Tibial artery (tissue), 4 donors: ENCODE measurements around the gene LACRT.

Experiments
- DNase-seq, 2 donors: peaks; one replicate each; pipeline ENCODE4 v3.0.0-alpha.2; 2019
- H3K27ac ChIP-seq, 2 donors: fragments of 200-600 bp; sonication (generic) in 1 of 2; 1 replicate in 1 of 2; 2 replicates in 1 of 2; pipeline ENCODE4 v1.5.1; 2018 to 2019; ENCODE audit warnings: mild to moderate bottlenecking in 1 of 2
- H3K27me3 ChIP-seq, 2 donors: fragments of 200-600 bp; sonication (generic) in 1 of 2; one replicate each; pipeline versions ENCODE4 v1.5.1 to v1.6.0; 2016 to 2019
- H3K36me3 ChIP-seq, 3 donors: fragments of 200-600 bp; sonication (generic) in 2 of 3; one replicate each; pipeline ENCODE4 v1.5.1; 2016 to 2019; ENCODE audit warnings: mild to moderate bottlenecking in 2 of 3
- H3K4me1 ChIP-seq, 4 donors: fragments of 200-600 bp; sonication (generic) in 2 of 4; 1 replicate in 3 of 4; 2 replicates in 1 of 4; pipeline ENCODE4 v1.5.1; 2016 to 2019
- H3K4me3 ChIP-seq, 2 donors: fragments of 200-600 bp; sonication (generic) in 1 of 2; 1 replicate in 1 of 2; 2 replicates in 1 of 2; pipeline ENCODE4 v1.5.1; 2018 to 2019; ENCODE audit warnings: mild to moderate bottlenecking in 2 of 2
- H3K9me3 ChIP-seq, 3 donors: fragments of 200-600 bp; sonication (generic) in 1 of 3; one replicate each; pipeline ENCODE4 v1.5.1; 2016 to 2019
- intact Hi-C: fragments of 100-400 bp; cut with DNase I; formaldehyde crosslinking; loops from one replicate; pipeline ENCODE4 v1.15.0; 2023; ENCODE audit warnings: low total_unique reads
- TF ChIP-seq, protein P1 (sequence below), 2 experiments: fragments of 200-600 bp in 1 of 2; fragments of 450-650 bp in 1 of 2; IDR thresholded peaks; one replicate each; pipeline ENCODE4 v1.5.1; 2017 to 2019; ENCODE audit warnings: antibody characterized with exemption in 2 of 2, mild to moderate bottlenecking in 1 of 2, moderate library complexity in 1 of 2

LACRT gene

GRCh38 chr12:54625598-54625997 lies 9.1 kb downstream of the LACRT start:
- intact Hi-C loops, result no loop called here
- Histone ChIP-seq H3K9me3 (no peaks in the 10 kb centered on the region), H3K27me3 (peaks cover 0 to 11% of the 10 kb centered on the region in 2 donors), H3K4me3 (no peak overlapping the region), H3K4me1 (no peaks in the 10 kb centered on the region), H3K27ac (no peak overlapping the region), H3K36me3 (no peaks in the 10 kb centered on the region)
- no peak for DNase-seq
- TF ChIP-seq, protein P1, sequence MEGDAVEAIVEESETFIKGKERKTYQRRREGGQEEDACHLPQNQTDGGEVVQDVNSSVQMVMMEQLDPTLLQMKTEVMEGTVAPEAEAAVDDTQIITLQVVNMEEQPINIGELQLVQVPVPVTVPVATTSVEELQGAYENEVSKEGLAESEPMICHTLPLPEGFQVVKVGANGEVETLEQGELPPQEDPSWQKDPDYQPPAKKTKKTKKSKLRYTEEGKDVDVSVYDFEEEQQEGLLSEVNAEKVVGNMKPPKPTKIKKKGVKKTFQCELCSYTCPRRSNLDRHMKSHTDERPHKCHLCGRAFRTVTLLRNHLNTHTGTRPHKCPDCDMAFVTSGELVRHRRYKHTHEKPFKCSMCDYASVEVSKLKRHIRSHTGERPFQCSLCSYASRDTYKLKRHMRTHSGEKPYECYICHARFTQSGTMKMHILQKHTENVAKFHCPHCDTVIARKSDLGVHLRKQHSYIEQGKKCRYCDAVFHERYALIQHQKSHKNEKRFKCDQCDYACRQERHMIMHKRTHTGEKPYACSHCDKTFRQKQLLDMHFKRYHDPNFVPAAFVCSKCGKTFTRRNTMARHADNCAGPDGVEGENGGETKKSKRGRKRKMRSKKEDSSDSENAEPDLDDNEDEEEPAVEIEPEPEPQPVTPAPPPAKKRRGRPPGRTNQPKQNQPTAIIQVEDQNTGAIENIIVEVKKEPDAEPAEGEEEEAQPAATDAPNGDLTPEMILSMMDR (IDR thresholded peaks at IDR 0.05), result no peak

DNA sequence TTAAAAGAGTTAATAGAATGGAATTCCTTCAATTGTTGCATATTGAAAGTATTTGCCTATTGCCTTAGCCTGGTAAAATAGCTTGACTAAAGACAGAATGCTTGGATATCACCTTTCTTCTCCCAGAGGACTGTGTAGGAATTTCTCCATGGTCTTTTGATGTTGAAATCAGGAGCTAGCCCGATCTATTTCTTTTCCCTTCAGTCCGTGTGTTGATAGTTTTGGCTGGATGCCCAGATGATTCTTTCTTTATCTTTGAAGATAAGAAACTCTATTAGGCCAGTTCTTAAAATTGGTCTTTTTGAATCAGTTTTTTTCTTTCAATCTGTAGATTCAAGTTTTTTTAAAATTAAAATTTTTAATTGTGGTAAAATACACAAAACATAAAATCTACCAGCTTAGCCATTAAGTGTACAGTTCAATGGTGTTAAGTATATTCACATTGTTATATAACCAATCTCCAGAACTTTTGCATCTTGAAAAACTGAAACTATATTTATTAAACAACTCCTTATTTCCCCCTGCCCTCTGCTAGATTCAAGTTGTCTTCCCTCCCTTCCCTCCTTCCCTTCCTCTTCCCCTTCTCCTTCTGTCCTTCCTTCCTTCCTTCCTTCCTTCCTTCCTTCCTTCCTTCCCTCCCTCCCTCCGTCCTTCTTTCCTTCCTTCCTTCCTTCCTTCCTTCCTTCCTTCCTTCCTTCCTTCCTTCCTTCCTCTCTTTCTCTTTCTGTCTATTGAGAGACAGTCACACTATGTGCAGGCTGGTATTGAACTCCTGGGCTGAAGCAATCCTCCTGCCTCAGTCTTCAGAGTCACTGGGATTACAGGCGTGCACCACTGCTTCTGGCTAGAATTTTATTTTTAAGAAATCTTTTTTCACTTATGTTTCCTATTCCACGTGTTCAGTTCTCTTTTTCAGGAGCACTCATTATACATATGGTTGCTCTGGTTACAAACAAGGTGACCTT lies 10.1 kb downstream of the LACRT start:
- no peak for DNase-seq
- Histone ChIP-seq H3K27me3 (peaks cover 0 to 11% of the 10 kb centered on the region in 2 donors), H3K36me3 (no peaks in the 10 kb centered on the region), H3K9me3 (no peaks in the 10 kb centered on the region), H3K4me1 (no peaks in the 10 kb centered on the region), H3K4me3 (no peak overlapping the region), H3K27ac (no peak overlapping the region)
- intact Hi-C loops, result no loop called here
- TF ChIP-seq, protein P1 (IDR thresholded peaks at IDR 0.05), result no peak

DNA sequence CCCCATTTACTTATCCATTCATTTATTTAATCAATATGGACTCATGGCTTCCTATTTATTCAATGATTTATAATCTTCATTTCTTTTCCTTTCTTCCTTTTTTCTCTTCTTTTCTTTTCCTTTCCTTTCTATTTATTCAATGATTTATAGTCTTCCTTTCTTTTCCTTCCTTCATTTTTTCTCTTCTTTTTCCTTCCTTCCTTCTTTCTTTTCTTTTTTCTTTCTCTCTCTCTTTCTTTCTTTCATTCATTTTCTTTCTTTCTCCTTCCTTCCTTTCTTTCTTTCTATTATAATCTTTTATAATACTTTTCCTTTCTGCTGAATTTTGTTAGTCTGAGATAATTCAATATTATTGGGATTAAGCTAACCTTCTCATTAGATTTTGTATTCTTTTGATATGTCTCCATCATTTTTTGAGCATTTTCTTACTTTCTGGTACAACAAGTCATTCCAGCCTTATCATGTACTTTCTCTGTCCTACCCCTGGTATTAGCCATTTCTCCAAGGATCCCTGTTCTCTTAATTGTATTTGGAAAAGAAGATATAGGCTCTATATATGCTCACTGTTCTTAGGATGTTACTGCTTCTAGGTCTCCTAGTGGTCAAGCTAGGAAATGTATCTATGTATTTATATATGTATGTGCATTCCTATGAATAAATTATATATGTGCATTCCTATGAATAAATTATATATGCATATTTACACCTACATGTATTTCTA lies 12.1 kb downstream of the LACRT start:
- intact Hi-C loops, result no loop called here
- Histone ChIP-seq H3K27ac (no peak overlapping the region), H3K36me3 (no peaks in the 10 kb centered on the region), H3K4me1 (peaks cover 0 to 7% (median 0%) of the 10 kb centered on the region in 4 donors), H3K9me3 (no peaks in the 10 kb centered on the region), H3K4me3 (no peak overlapping the region), H3K27me3 (peaks cover 0 to 11% of the 10 kb centered on the region in 2 donors)
- DNase-seq, result no peak
- TF ChIP-seq, protein P1 (IDR thresholded peaks at IDR 0.05), result peak in 1 of 2 experiments; percentile 7

- no peaks in the 10 kb centered on the region for H3K9me3 ChIP-seq
- DNase-seq, result no peak
- peaks cover 0 to 11% of the 10 kb centered on the region in 2 donors for H3K27me3 ChIP-seq
- H3K27ac ChIP-seq, result no peak overlapping the region
- TF ChIP-seq, protein P1 (IDR thresholded peaks at IDR 0.05), result no peak
- H3K4me1 ChIP-seq, result peaks cover 0 to 7% (median 0%) of the 10 kb centered on the region in 4 donors
- no peaks in the 10 kb centered on the region for H3K36me3 ChIP-seq
- no peak overlapping the region for H3K4me3 ChIP-seq
- intact Hi-C loops, result no loop called here
Measured at GRCh38 chr12:54616933-54617680, 17.6 kb downstream of the LACRT start.

DNA sequence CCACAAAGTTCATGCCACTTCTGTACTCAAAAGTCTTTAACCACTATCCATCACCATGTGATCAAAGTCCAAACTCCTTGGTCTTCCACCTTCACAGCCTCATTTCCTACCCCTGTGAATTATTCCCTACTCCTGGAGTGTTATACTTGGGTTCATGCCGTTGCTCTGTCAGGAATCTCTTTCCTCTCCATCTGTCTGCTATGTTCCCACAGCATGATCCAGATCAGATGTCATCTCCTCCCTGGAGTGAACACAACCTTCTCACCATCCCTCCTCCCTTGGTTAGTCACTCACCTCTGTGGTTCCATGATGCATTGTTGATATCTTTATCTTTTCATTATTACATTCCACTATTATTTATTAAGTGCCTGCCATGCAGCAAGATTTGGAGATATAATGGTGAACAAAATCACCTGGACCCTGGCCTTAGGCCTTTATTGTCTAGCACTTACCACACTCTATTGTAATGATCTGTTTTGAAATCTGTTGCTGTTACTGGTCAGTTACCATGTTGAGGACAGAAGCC lies 22.4 kb downstream of the LACRT start:
- intact Hi-C loops, result no loop called here
- TF ChIP-seq, protein P1 (IDR thresholded peaks at IDR 0.05), result no peak
- no peak overlapping the region for H3K4me3 ChIP-seq
- DNase-seq, result no peak
- no peaks in the 10 kb centered on the region for H3K9me3 ChIP-seq
- no peak overlapping the region for H3K27ac ChIP-seq
- H3K4me1 ChIP-seq, result no peaks in the 10 kb centered on the region
- no peaks in the 10 kb centered on the region for H3K36me3 ChIP-seq
- H3K27me3 ChIP-seq, result peaks cover 0 to 27% of the 10 kb centered on the region in 2 donors
